ENCODE results near the gene UGDH. TPM values are rescaled to one million over a fixed set of nuclear protein-coding genes. Genes with fewer than 3 reads are reported as not detected.

The UGDH gene
- total and polyA plus RNA-seq, 2 of the 13 experiments (the other 11 are each of a cell fraction or from before 2014, with no cell fraction given), result 99.0 to 384 TPM

GRCh38 chr4:39458505-39459300 lies 68.5 kb downstream of the UGDH start, which contains the start of the genes LIAS and RPL9 (continued):
- TF ChIP-seq, protein P1, sequence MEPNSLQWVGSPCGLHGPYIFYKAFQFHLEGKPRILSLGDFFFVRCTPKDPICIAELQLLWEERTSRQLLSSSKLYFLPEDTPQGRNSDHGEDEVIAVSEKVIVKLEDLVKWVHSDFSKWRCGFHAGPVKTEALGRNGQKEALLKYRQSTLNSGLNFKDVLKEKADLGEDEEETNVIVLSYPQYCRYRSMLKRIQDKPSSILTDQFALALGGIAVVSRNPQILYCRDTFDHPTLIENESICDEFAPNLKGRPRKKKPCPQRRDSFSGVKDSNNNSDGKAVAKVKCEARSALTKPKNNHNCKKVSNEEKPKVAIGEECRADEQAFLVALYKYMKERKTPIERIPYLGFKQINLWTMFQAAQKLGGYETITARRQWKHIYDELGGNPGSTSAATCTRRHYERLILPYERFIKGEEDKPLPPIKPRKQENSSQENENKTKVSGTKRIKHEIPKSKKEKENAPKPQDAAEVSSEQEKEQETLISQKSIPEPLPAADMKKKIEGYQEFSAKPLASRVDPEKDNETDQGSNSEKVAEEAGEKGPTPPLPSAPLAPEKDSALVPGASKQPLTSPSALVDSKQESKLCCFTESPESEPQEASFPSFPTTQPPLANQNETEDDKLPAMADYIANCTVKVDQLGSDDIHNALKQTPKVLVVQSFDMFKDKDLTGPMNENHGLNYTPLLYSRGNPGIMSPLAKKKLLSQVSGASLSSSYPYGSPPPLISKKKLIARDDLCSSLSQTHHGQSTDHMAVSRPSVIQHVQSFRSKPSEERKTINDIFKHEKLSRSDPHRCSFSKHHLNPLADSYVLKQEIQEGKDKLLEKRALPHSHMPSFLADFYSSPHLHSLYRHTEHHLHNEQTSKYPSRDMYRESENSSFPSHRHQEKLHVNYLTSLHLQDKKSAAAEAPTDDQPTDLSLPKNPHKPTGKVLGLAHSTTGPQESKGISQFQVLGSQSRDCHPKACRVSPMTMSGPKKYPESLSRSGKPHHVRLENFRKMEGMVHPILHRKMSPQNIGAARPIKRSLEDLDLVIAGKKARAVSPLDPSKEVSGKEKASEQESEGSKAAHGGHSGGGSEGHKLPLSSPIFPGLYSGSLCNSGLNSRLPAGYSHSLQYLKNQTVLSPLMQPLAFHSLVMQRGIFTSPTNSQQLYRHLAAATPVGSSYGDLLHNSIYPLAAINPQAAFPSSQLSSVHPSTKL (CRISPR knock-in tag; IDR thresholded peaks at IDR 0.05), result peak; percentile 72
- TF ChIP-seq NONO (IDR thresholded peaks at IDR 0.05) (no peak), NONO (CRISPR knock-in tag; conservative IDR thresholded peaks at IDR 0.05) (peak; percentile 90), ZNF460 (CRISPR knock-in tag; IDR thresholded peaks at IDR 0.05; ENCODE audit: borderline replicate concordance) (no peak), FOXC1 (CRISPR knock-in tag; IDR thresholded peaks at IDR 0.05; ENCODE audit: borderline replicate concordance) (peak; percentile 58; the same call in 1 of the 2 replicates), ZSCAN20 (CRISPR knock-in tag; IDR thresholded peaks at IDR 0.05; ENCODE audit: borderline replicate concordance) (peak; percentile 60; the same call in 1 of the 2 replicates), ZMAT5 (CRISPR knock-in tag; IDR thresholded peaks at IDR 0.05; ENCODE audit: borderline replicate concordance, low read depth) (no peak), ZNF326 (CRISPR knock-in tag; IDR thresholded peaks at IDR 0.05; ENCODE audit: borderline replicate concordance) (no peak), ZNF543 (CRISPR knock-in tag; IDR thresholded peaks at IDR 0.05) (peak; percentile 72; the same call in 1 of the 2 replicates), TFDP1 (CRISPR knock-in tag; IDR thresholded peaks at IDR 0.05; ENCODE audit: borderline replicate concordance) (peak; percentile 74; the same call in 1 of the 2 replicates), MXD1 (CRISPR knock-in tag; IDR thresholded peaks at IDR 0.05) (peak; percentile 75), NKX3-1 (CRISPR knock-in tag; IDR thresholded peaks at IDR 0.05) (peak; percentile 91; the same call in 1 of the 2 replicates), ZNF337 (CRISPR knock-in tag; IDR thresholded peaks at IDR 0.05; ENCODE audit: borderline replicate concordance, low read depth) (peak; percentile 65; the same call in 1 of the 2 replicates), CSRNP1 (CRISPR knock-in tag; IDR thresholded peaks at IDR 0.05) (peak; percentile 83; the same call in 1 of the 2 replicates), ZMAT3 (CRISPR knock-in tag; conservative IDR thresholded peaks at IDR 0.05) (peak; percentile 58; the same call in 1 of the 2 replicates)
- TF ChIP-seq, protein P2, sequence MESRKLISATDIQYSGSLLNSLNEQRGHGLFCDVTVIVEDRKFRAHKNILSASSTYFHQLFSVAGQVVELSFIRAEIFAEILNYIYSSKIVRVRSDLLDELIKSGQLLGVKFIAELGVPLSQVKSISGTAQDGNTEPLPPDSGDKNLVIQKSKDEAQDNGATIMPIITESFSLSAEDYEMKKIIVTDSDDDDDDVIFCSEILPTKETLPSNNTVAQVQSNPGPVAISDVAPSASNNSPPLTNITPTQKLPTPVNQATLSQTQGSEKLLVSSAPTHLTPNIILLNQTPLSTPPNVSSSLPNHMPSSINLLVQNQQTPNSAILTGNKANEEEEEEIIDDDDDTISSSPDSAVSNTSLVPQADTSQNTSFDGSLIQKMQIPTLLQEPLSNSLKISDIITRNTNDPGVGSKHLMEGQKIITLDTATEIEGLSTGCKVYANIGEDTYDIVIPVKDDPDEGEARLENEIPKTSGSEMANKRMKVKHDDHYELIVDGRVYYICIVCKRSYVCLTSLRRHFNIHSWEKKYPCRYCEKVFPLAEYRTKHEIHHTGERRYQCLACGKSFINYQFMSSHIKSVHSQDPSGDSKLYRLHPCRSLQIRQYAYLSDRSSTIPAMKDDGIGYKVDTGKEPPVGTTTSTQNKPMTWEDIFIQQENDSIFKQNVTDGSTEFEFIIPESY (CRISPR knock-in tag; IDR thresholded peaks at IDR 0.05), result no peak
